Activated naive CD4-positive, alpha-beta T cell treated with anti-CD3 and anti-CD28 coated beads for 36 hours (primary cell): ENCODE data around the gene RNF144B. TPM values are rescaled to one million over a fixed set of nuclear protein-coding genes. Genes with fewer than 3 reads are reported as not detected.
"Not testable (repeated sequence)": the region's sequence is repeated elsewhere in the genome, so short reads cannot be mapped to it uniquely, and the experiment has no call there.

Source experiments
- CTCF ChIA-PET: fragments of 350-600 bp; sonication (Branson Sonifier 250); formaldehyde crosslinking; loops from one replicate; lab custom pipeline; 2021; ENCODE audit warnings: antibody characterized with exemption; lab: Charles Lee
- DNase-seq: peaks from one replicate; pipeline ENCODE4 v3.0.0-alpha.2; 2020
- H3K27ac Mint-ChIP-seq: one replicate; pipeline ENCODE4 v1.8.0; 2021; ENCODE audit warnings: mild to moderate bottlenecking, mixed read lengths
- H3K27me3 Mint-ChIP-seq: one replicate; pipeline ENCODE4 v1.8.0; 2021; ENCODE audit warnings: low read depth, mixed read lengths
- H3K36me3 Mint-ChIP-seq: one replicate; pipeline ENCODE4 v1.8.0; 2021; ENCODE audit warnings: low read depth, mixed read lengths
- H3K4me1 Mint-ChIP-seq: one replicate; pipeline ENCODE4 v1.8.0; 2021; ENCODE audit warnings: low read depth, mixed read lengths
- H3K4me3 Mint-ChIP-seq: one replicate; pipeline ENCODE4 v1.8.0; 2021; ENCODE audit warnings: mild to moderate bottlenecking, moderate library complexity, mixed read lengths
- H3K9me3 Mint-ChIP-seq: one replicate; pipeline ENCODE4 v1.8.0; 2021; ENCODE audit warnings: mixed read lengths
- intact Hi-C: fragments of 100-400 bp; cut with micrococcal nuclease; formaldehyde crosslinking; loops from one replicate; pipeline ENCODE4 v1.15.1; 2023
- total RNA-seq, 2 experiments: library from RNA; stranded (reverse); gene quantifications; one replicate each; pipeline ENCODE4 v1.2.3, GENCODE V29; 2021

RNF144B gene
- total RNA-seq, 2 experiments from 2014 or later = 1.5 to 3.2 TPM

GRCh38 chr6:18353251-18353650, 33.9 kb upstream of the RNF144B start:
- no peak for DNase-seq
- Mint-ChIP-seq H3K9me3 (peaks cover 10% of the 10 kb centered on the region), H3K4me3 (no peak overlapping the region), H3K27ac (no peak overlapping the region), H3K27me3 (peaks cover 18% of the 10 kb centered on the region), H3K36me3 (peaks cover 3% of the 10 kb centered on the region), H3K4me1 (no peaks in the 10 kb centered on the region)
- intact Hi-C loops = no loop called here
- CTCF ChIA-PET = no interaction called here

DNA sequence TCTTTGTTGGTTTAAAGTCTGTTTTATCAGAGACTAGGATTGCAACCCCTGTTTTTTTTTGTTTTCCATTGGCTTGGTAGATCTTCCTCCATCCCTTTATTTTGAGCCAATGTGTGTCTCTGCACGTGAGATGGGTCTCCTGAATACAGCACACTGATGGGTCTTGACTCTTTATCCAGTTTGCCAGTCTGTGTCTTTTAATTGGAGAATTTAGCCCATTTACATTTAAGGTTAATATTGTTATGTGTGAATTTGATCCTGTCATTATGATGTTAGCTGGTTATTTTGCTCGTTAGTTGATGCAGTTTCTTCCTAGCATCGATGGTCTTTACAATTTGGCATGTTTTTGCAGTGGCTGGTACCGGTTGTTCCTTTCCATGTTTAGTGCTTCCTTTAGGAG, 29.6 kb upstream of the RNF144B start:
- DNase-seq, H3K4me1 Mint-ChIP-seq, H3K36me3 Mint-ChIP-seq, intact Hi-C loops, CTCF ChIA-PET, H3K27ac Mint-ChIP-seq, H3K4me3 Mint-ChIP-seq: not testable (repeated sequence)
- Mint-ChIP-seq H3K9me3 (peaks cover 13% of the 10 kb centered on the region), H3K27me3 (peaks cover 11% of the 10 kb centered on the region)

DNA sequence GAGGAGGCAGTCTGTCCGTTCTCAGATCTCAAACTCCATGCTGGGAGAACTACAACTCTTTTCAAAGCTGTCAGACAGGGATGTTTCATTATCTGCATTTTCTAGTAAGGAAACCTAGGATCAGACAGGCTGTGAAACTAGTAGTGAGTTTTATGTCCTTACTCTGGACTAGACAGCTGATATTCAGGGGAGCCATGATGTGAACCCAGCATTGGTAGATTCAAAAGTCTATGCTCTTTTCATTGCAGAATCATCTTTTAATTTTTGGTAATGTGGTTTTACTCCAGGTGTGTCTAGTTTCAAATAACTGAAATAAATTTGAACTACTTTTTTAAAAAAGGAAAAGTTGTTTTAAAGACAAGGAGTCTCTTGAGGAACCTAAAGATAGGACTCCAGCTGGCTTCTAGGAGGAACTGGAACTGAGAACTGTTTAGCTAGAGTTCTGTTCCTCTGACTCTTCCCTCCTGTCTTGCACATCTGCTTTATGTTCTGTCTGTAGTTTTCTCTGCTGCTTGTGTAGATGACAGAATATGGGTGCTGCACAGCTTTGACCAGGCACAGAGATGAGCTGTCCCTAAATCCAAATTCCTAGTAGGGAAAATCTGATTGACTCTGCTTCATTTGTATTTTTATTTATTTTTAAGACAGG, 27.8 kb upstream of the RNF144B start:
- no peak for DNase-seq
- intact Hi-C loops = no loop called here

DNA sequence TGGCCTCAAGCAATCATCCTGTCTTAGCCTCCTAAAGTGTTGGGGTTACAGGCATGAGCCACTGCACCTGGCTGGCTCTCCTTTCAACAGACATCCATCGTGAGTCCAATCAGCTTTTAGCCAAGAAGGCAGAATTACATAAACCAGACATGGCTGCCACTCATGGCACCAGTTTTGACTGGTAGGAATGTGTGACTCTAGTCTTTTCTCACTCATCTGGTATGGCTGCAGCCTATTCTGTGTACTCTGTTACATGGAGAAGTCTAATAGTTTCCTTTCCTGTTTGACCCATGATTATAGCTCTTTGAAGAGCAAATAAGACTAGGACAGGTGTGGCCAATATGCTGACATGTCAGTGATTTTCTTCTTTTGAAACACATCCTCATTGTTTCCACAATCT, 27.0 kb upstream of the RNF144B start:
- Mint-ChIP-seq H3K27ac (no peak overlapping the region), H3K4me1 (no peaks in the 10 kb centered on the region), H3K9me3 (peaks cover 13% of the 10 kb centered on the region), H3K4me3 (no peak overlapping the region), H3K36me3 (peaks cover 3% of the 10 kb centered on the region), H3K27me3 (peaks cover 11% of the 10 kb centered on the region)
- no peak for DNase-seq
- CTCF ChIA-PET = no interaction called here
- intact Hi-C loops = no loop called here

More for the DNA sequence above, 27.8 kb upstream of the RNF144B start:
- Mint-ChIP-seq H3K27ac (no peak overlapping the region), H3K27me3 (peaks cover 11% of the 10 kb centered on the region), H3K4me1 (no peaks in the 10 kb centered on the region), H3K4me3 (no peak overlapping the region), H3K9me3 (peaks cover 13% of the 10 kb centered on the region), H3K36me3 (peaks cover 3% of the 10 kb centered on the region)
- CTCF ChIA-PET = interaction anchor here (1.5 kb wide), 1 partner anchor 10 kb away, joined by 4 read pairs; no protein-coding TSS in a partner anchor

DNA sequence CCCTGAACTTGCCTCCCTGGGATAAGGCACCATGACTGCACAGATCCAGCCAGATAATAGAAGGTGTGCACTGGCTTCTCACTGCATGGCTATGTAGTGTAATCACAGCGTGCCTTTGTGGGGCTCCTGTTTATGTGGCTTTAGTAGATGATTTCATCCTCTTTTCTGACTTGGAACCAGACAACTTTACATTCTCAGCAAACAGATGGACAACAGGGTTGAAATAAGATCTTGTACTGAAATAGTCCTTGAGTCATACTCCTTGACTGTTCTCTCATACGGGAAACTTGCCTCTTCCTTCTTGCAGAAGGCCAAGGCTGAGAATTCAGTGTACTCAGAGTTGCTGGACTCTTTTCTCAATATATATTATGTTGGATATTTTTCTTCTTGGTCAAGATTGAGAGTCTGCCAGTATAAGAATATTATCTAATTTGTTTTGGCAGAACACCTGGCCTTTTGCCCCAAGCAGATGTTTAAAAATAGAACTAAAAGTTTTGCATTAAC, 25.0 kb upstream of the RNF144B start:
- H3K27ac Mint-ChIP-seq = no peak overlapping the region
- CTCF ChIA-PET = no interaction called here
- peaks cover 11% of the 10 kb centered on the region for H3K27me3 Mint-ChIP-seq
- H3K36me3 Mint-ChIP-seq = no peaks in the 10 kb centered on the region
- H3K9me3 Mint-ChIP-seq = peaks cover 12% of the 10 kb centered on the region
- no peaks in the 10 kb centered on the region for H3K4me1 Mint-ChIP-seq
- no peak overlapping the region for H3K4me3 Mint-ChIP-seq
- intact Hi-C loops = no loop called here
- no peak for DNase-seq

- Mint-ChIP-seq H3K9me3 (peaks cover 2% of the 10 kb centered on the region), H3K27ac (no peak overlapping the region), H3K4me1 (no peaks in the 10 kb centered on the region), H3K4me3 (no peak overlapping the region), H3K27me3 (peaks cover 9% of the 10 kb centered on the region), H3K36me3 (no peaks in the 10 kb centered on the region)
- no peak for DNase-seq
- CTCF ChIA-PET = no interaction called here
- intact Hi-C loops = no loop called here
Observed at GRCh38 chr6:18363746-18364145, 23.4 kb upstream of the RNF144B start.

- H3K27me3 Mint-ChIP-seq = not testable (repeated sequence)
Observed at GRCh38 chr6:18364561-18364960, 22.6 kb upstream of the RNF144B start.

DNA sequence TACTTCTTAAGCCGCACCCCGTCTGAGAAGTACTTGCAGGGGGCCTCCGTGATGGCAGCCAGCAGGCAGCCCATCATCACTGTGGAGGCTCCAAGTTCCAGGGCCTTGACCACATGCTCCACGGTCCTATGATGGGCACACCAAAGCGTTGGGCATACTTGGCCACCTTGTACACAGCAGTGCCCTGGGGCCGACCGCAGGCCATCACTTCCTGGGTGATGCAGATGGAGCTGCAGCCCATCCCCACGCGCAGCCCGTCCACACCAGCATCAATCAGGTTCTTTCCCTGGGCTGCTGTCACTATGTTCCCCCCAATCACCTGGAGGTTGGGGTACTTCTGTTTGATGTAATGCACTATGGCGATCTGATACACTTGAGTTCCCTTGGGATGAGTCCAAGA, 19.8 kb upstream of the RNF144B start:
- Mint-ChIP-seq H3K9me3 (peaks cover 2% of the 10 kb centered on the region), H3K4me3 (no peak overlapping the region), H3K4me1 (no peaks in the 10 kb centered on the region), H3K36me3 (no peaks in the 10 kb centered on the region), H3K27ac (no peak overlapping the region), H3K27me3 (peaks cover 2% of the 10 kb centered on the region)
- intact Hi-C loops = no loop called here
- DNase-seq = no peak
- CTCF ChIA-PET = no interaction called here

More at GRCh38 chr6:18364561-18364960, 22.6 kb upstream of the RNF144B start:
- H3K4me1 Mint-ChIP-seq, H3K27ac Mint-ChIP-seq, H3K9me3 Mint-ChIP-seq, intact Hi-C loops, DNase-seq, H3K36me3 Mint-ChIP-seq, H3K4me3 Mint-ChIP-seq, CTCF ChIA-PET: not testable (repeated sequence)

DNA sequence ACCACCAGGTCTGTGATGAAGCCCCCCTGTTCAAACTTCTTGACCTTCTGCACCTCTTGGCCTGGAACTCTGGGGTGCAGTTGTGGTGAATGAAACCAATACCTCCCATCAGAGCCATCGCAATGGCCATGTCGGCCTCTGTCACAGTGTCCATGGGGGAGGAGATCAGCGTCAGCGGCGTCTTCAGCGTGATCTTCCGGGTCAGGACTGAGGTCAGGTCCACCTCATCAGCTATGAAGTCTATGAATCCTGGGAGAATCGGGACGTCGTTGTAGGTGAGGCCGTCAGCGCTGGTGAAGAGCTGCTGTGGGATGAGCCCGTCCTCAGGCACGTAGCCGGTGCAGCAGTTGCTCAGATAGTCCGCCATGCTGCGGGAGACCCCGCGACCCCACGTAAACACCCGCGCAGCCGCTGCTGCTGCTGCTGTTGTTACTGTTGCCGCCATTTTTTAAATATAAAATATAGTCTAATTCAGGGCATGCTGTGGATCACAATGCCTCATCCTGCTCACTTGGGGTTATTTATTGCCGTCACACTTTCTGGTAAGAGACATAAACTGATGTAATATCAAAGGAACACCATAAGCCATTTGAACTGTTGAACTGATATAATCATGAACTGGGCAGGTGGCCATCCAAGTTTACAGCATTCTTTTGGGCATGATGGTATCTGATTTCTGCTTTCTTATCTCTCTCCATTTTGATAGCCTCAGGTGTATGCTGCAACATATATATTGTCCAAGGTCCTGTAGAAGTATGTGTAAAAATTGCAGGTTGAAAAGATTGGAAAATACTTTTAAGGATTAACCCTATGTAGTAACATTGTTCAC, 18.7 kb upstream of the RNF144B start:
- Mint-ChIP-seq H3K9me3 (peaks cover 2% of the 10 kb centered on the region), H3K4me1 (no peaks in the 10 kb centered on the region), H3K27ac (no peak overlapping the region), H3K27me3 (peaks cover 2% of the 10 kb centered on the region), H3K4me3 (no peak overlapping the region), H3K36me3 (no peaks in the 10 kb centered on the region)
- intact Hi-C loops = no loop called here
- CTCF ChIA-PET = interaction anchor here (1.1 kb wide), 1 partner anchor 9 kb away, joined by 4 read pairs; no protein-coding TSS in a partner anchor
- DNase-seq = no peak

- CTCF ChIA-PET = no interaction called here
- H3K27ac Mint-ChIP-seq = no peak overlapping the region
- intact Hi-C loops = no loop called here
- H3K27me3 Mint-ChIP-seq = peaks cover 2% of the 10 kb centered on the region
- no peaks in the 10 kb centered on the region for H3K9me3 Mint-ChIP-seq
- H3K36me3 Mint-ChIP-seq = no peaks in the 10 kb centered on the region
- no peak overlapping the region for H3K4me3 Mint-ChIP-seq
- H3K4me1 Mint-ChIP-seq = no peaks in the 10 kb centered on the region
- DNase-seq = no peak
Observed at GRCh38 chr6:18371010-18371409, 16.1 kb upstream of the RNF144B start.

DNA sequence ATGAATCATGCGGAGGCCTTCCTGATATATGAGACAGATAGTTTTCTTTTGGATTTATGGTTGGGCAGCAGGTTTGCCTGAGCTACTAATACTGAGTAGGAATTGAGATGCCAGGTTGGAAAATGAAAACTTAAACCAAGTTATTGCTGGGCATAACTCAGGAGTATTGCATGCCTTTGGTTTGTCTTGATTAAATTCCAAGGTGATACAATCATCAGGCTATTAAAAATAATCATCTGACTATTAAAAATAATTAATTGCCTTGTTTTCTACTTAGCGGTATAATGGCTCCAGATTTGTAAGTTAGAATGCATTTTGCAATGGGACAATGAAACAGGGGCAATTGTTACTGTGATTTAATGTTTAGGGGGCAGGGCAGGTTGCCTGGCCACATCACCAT, 15.5 kb upstream of the RNF144B start:
- H3K9me3 Mint-ChIP-seq = no peaks in the 10 kb centered on the region
- H3K4me1 Mint-ChIP-seq = no peaks in the 10 kb centered on the region
- CTCF ChIA-PET = no interaction called here
- H3K4me3 Mint-ChIP-seq = no peak overlapping the region
- no peaks in the 10 kb centered on the region for H3K36me3 Mint-ChIP-seq
- no peak for DNase-seq
- intact Hi-C loops = no loop called here
- peaks cover 2% of the 10 kb centered on the region for H3K27me3 Mint-ChIP-seq
- no peak overlapping the region for H3K27ac Mint-ChIP-seq

GRCh38 chr6:18380158-18380836, 6.9 kb upstream of the RNF144B start:
- no peaks in the 10 kb centered on the region for H3K36me3 Mint-ChIP-seq
- peaks cover 6% of the 10 kb centered on the region for H3K27me3 Mint-ChIP-seq
- CTCF ChIA-PET = no interaction called here
- H3K9me3 Mint-ChIP-seq = no peaks in the 10 kb centered on the region
- H3K27ac Mint-ChIP-seq = no peak overlapping the region
- no peak overlapping the region for H3K4me3 Mint-ChIP-seq
- no peaks in the 10 kb centered on the region for H3K4me1 Mint-ChIP-seq
- DNase-seq = no peak
- intact Hi-C loops = no loop called here
